HUES48 (cell line): ENCODE data around the gene TEP1.

ENCODE experiments used
- H3K27ac ChIP-seq: one replicate; pipeline ENCODE4 v1.7.0; 2013; ENCODE audit warnings: low read depth, low read length, inconsistent platforms
- H3K27me3 ChIP-seq: 2 replicates; pipeline ENCODE4 v1.6.1; 2013; ENCODE audit warnings: mild to moderate bottlenecking, low read length; ENCODE audit not compliant: control insufficient read depth, insufficient read depth
- H3K36me3 ChIP-seq: 2 replicates; pipeline ENCODE4 v1.6.1; 2013; ENCODE audit warnings: low read length; ENCODE audit not compliant: control insufficient read depth, insufficient read depth
- H3K4me1 ChIP-seq: 2 replicates; pipeline ENCODE4 v1.6.1; 2013; ENCODE audit warnings: mild to moderate bottlenecking, low read length; ENCODE audit not compliant: control insufficient read depth, insufficient read depth
- H3K4me3 ChIP-seq: 2 replicates; pipeline ENCODE4 v1.5.1; 2013; ENCODE audit warnings: mild to moderate bottlenecking, low read depth, low read length
- H3K9ac ChIP-seq: 2 replicates; pipeline ENCODE4 v1.6.1; 2013; ENCODE audit warnings: mild to moderate bottlenecking, low read depth, low read length, moderate library complexity
- H3K9me3 ChIP-seq: 2 replicates; pipeline ENCODE4 v1.6.1; 2013; ENCODE audit warnings: low read length; ENCODE audit not compliant: control insufficient read depth, insufficient read depth

TEP1 gene

GRCh38 chr14:20413744-20414082 is 412 bp upstream of the TEP1 start:
- H3K27me3 ChIP-seq, result no peaks in the 10 kb centered on the region
- no peak overlapping the region for H3K27ac ChIP-seq
- no peaks in the 10 kb centered on the region for H3K9me3 ChIP-seq
- peak overlapping the region; percentile 74; the same call in 1 of the 2 replicates for H3K9ac ChIP-seq
- peaks cover 18% of the 10 kb centered on the region for H3K4me1 ChIP-seq
- no peaks in the 10 kb centered on the region for H3K36me3 ChIP-seq
- H3K4me3 ChIP-seq, result peak overlapping the region; percentile 99

- H3K4me3 ChIP-seq, result peak overlapping the region; percentile 99
- no peaks in the 10 kb centered on the region for H3K9me3 ChIP-seq
- peaks cover 18% of the 10 kb centered on the region for H3K4me1 ChIP-seq
- peak overlapping the region; percentile 67; the same call in 1 of the 2 replicates for H3K9ac ChIP-seq
- no peak overlapping the region for H3K27ac ChIP-seq
- H3K27me3 ChIP-seq, result no peaks in the 10 kb centered on the region
- H3K36me3 ChIP-seq, result peaks cover 9% of the 10 kb centered on the region
Observed at GRCh38 chr14:20412411-20412810, 890 bp downstream of the TEP1 start.

GRCh38 chr14:20409226-20409625 is 4.1 kb downstream of the TEP1 start:
- peaks cover 36% of the 10 kb centered on the region for H3K36me3 ChIP-seq
- H3K9me3 ChIP-seq, result no peaks in the 10 kb centered on the region
- no peak overlapping the region for H3K9ac ChIP-seq
- peaks cover 13% of the 10 kb centered on the region; the same call in 1 of the 2 replicates for H3K4me1 ChIP-seq
- no peak overlapping the region for H3K27ac ChIP-seq
- H3K27me3 ChIP-seq, result no peaks in the 10 kb centered on the region
- no peak overlapping the region for H3K4me3 ChIP-seq

GRCh38 chr14:20403521-20403920 is 9.8 kb downstream of the TEP1 start:
- no peak overlapping the region for H3K27ac ChIP-seq
- H3K4me3 ChIP-seq, result no peak overlapping the region
- H3K4me1 ChIP-seq, result no peaks in the 10 kb centered on the region
- no peaks in the 10 kb centered on the region for H3K27me3 ChIP-seq
- no peak overlapping the region for H3K9ac ChIP-seq
- H3K36me3 ChIP-seq, result peaks cover 63% of the 10 kb centered on the region
- H3K9me3 ChIP-seq, result no peaks in the 10 kb centered on the region

- H3K9me3 ChIP-seq, result no peaks in the 10 kb centered on the region
- H3K27ac ChIP-seq, result peak overlapping the region; percentile 42
- no peaks in the 10 kb centered on the region for H3K4me1 ChIP-seq
- peaks cover 56% of the 10 kb centered on the region for H3K36me3 ChIP-seq
- no peak overlapping the region for H3K9ac ChIP-seq
- H3K27me3 ChIP-seq, result no peaks in the 10 kb centered on the region
- H3K4me3 ChIP-seq, result no peak overlapping the region
Observed at GRCh38 chr14:20400965-20401593, 12.2 kb downstream of the TEP1 start.

- Histone ChIP-seq H3K27me3 (no peaks in the 10 kb centered on the region), H3K36me3 (peaks cover 58% of the 10 kb centered on the region), H3K27ac (peak overlapping the region; percentile 36), H3K9ac (no peak overlapping the region), H3K4me1 (no peaks in the 10 kb centered on the region), H3K9me3 (no peaks in the 10 kb centered on the region), H3K4me3 (no peak overlapping the region)
Observed at GRCh38 chr14:20400589-20400964, 12.7 kb downstream of the TEP1 start.

GRCh38 chr14:20397511-20397910 is 15.8 kb downstream of the TEP1 start:
- Histone ChIP-seq H3K36me3 (peaks cover 50% of the 10 kb centered on the region), H3K4me1 (no peaks in the 10 kb centered on the region), H3K9me3 (no peaks in the 10 kb centered on the region), H3K9ac (no peak overlapping the region), H3K27me3 (no peaks in the 10 kb centered on the region), H3K4me3 (no peak overlapping the region), H3K27ac (no peak overlapping the region)

- Histone ChIP-seq H3K27ac (no peak overlapping the region), H3K36me3 (peaks cover 65% of the 10 kb centered on the region)
Observed at GRCh38 chr14:20391505-20391904, 21.8 kb downstream of the TEP1 start.

GRCh38 chr14:20388159-20388558 is 25.1 kb downstream of the TEP1 start:
- Histone ChIP-seq H3K4me1 (peaks cover 4% of the 10 kb centered on the region; the same call in 1 of the 2 replicates), H3K27me3 (no peaks in the 10 kb centered on the region), H3K36me3 (peaks cover 77% of the 10 kb centered on the region), H3K27ac (peak overlapping the region; percentile 72), H3K4me3 (no peak overlapping the region), H3K9me3 (no peaks in the 10 kb centered on the region), H3K9ac (no peak overlapping the region)

More at GRCh38 chr14:20391505-20391904, 21.8 kb downstream of the TEP1 start:
- no peak overlapping the region for H3K9ac ChIP-seq
- peaks cover 4% of the 10 kb centered on the region; the same call in 1 of the 2 replicates for H3K4me1 ChIP-seq
- H3K9me3 ChIP-seq, result no peaks in the 10 kb centered on the region
- H3K27me3 ChIP-seq, result no peaks in the 10 kb centered on the region
- H3K4me3 ChIP-seq, result no peak overlapping the region

GRCh38 chr14:20387576-20387975 is 25.7 kb downstream of the TEP1 start:
- H3K9me3 ChIP-seq, result no peaks in the 10 kb centered on the region
- no peaks in the 10 kb centered on the region for H3K27me3 ChIP-seq
- peaks cover 80% of the 10 kb centered on the region for H3K36me3 ChIP-seq
- H3K9ac ChIP-seq, result no peak overlapping the region
- peak overlapping the region; percentile 11 for H3K27ac ChIP-seq
- H3K4me1 ChIP-seq, result peaks cover 4% of the 10 kb centered on the region; the same call in 1 of the 2 replicates
- no peak overlapping the region for H3K4me3 ChIP-seq

GRCh38 chr14:20386276-20386855 is 26.9 kb downstream of the TEP1 start:
- Histone ChIP-seq H3K4me1 (peaks cover 4% of the 10 kb centered on the region; the same call in 1 of the 2 replicates), H3K36me3 (peaks cover 84% of the 10 kb centered on the region), H3K27me3 (no peaks in the 10 kb centered on the region), H3K9ac (no peak overlapping the region), H3K9me3 (no peaks in the 10 kb centered on the region), H3K27ac (no peak overlapping the region), H3K4me3 (no peak overlapping the region)
